Lung microvascular endothelial cell (primary cell): Measurements from ENCODE around the gene EIF4E1B. TPM values are rescaled to one million over a fixed set of nuclear protein-coding genes. Genes with fewer than 3 reads are reported as not detected.

Experiments used
- DNase-seq, 2 donors: peaks; one replicate each; pipeline versions ENCODE4 v3.0.0 to v3.0.0-alpha.2; 2010; ENCODE audit warnings: low read depth in 2 of 2
- total RNA-seq: library from RNA; depleted of rRNA; stranded (reverse); fragments of >200 nt; gene quantifications from 2 replicates; pipeline ENCODE4 v1.2.1, GENCODE V29; 2014

Gene EIF4E1B
- total RNA-seq, 1 donor from 2014 or later: not detected

DNA sequence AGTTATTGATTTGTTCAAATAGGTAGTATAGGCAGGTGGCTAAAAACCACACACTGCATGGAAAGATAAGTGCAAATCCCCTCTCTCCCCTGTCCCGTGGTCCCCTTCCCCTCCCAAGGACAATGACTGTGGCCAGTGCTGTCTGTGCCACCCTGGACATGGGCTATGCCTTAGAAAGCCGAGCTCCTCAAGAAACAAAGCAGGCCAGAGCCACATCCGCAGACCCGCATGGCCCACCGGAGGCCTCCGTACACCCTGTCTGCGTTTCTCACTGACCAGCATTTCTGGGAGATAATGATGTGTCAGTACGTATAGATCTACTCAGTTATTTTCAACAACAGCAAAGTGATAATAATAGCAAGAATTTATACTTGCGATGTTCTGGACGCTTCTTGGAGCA, 33.1 kb downstream of the EIF4E1B start:
- no peak for DNase-seq

DNA sequence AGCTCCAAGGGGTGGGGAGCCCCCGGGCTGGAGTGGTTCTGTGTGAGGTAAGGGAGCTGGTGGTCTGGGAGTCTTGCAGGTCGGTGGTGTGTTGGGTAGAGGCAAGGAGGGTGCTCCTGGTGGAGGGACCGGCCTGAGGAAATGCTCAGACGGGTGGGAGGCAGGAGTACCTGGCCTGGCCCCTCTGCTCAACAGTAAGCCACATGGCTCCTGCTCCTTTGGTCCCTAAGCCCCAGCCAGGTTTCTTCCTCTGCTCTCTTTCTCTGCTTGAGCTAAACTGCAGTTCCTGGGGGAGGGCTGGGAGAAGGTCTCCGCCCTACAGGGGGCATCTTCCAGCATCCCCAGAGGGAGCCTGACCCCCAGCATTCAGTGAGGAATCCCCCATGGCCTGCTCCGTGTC, 34.0 kb downstream of the EIF4E1B start:
- no peak for DNase-seq

DNA sequence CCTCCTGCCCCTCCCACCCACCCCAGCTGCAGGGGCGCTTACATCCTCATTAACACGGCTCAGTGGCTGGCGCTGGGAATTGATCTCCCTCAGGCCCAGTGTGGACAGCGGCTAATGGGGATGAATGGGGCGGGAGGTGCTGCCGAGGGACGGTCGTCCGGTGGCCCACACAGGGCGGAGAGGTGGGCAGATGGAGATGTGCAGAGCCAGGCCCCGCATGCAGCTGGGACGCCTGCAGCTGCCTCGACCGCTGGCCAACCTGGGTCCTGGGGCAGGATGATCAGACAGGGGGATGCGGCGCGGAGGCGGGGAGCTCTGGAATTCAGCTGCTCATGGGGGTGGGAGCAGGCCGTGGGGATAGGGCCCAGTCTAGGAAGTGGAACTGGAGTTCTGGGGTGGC, 34.4 kb downstream of the EIF4E1B start:
- no peak for DNase-seq

DNA sequence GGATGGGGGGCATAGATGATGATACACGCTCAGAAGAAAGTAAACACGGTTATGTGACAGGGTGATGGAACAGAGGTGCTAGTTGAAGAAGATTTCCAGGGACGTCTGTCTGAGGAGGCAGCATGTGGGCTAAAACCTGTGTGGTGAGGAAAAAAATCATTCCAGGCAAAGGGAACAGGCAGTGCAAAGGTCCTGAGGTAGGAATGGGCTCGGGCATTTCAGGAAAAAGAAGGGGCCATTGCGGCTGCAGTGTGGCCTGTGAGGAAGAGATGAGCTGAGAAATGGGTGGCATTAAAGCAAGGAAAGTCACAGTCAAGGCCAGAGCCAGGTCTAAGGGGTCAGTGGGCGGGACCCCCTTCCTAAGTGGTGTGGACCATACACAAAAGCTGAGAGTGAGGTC, 35.0 kb downstream of the EIF4E1B start:
- DNase-seq: no peak

DNA sequence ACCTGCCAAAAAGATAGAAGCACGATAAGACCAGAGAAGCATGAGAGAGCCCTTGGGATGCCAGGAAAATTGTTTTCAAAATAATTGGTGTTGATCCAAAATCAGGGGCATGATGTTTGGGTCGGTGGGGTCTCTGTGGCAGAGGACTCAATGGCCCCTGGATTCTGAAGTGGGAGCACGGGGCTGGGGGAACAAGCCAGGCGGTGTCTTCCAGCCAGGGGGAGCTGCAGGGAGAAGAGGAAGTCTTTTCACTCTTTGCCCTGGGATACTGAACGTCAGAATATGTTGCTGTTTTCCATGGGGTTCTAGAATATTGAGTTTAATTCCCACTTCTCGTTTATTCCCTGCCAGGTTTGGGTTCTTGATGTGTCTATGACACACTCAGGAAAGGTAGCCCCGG, 37.2 kb downstream of the EIF4E1B start:
- DNase-seq: no peak

DNA sequence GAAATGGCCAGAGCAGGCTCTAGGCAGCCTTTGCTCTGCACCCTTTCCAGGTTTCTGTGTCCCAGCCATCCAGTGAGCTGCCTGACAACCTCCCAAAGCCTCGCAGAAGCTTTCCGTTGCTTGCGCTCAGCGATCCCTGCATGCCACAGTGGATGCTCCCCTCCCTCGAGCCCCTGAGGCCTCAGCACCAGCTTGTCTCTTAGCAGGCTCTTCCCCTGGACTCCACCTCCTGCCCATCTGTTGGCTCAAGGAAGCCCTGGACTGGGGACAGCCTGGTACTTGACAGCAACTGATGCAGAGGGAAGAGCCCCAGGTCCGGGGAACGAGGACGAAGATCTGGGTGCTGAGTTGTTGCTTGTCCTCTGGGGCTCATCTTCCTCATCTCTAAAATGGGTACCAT, 40.0 kb downstream of the EIF4E1B start:
- DNase-seq: no peak

DNA sequence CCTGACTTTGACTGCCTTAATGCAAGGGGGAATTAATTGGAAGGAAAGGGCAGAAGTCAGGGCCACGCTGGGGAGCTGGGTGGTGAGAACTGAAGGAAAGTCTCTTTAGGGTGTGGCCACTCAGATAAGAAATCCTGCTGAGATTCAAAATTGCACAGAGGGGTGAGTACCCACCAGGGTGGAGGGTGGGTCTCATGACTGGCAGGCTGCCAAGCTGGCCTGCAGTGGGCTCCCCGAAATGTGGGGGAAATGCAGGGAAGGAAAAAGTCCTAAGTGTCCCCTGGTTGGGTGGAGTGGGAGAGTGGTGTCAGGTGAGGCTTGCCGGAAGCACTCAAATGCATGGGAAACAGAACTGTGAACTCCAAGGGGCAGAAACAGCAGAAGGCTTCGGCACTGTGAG, 40.9 kb downstream of the EIF4E1B start:
- no peak for DNase-seq

DNA sequence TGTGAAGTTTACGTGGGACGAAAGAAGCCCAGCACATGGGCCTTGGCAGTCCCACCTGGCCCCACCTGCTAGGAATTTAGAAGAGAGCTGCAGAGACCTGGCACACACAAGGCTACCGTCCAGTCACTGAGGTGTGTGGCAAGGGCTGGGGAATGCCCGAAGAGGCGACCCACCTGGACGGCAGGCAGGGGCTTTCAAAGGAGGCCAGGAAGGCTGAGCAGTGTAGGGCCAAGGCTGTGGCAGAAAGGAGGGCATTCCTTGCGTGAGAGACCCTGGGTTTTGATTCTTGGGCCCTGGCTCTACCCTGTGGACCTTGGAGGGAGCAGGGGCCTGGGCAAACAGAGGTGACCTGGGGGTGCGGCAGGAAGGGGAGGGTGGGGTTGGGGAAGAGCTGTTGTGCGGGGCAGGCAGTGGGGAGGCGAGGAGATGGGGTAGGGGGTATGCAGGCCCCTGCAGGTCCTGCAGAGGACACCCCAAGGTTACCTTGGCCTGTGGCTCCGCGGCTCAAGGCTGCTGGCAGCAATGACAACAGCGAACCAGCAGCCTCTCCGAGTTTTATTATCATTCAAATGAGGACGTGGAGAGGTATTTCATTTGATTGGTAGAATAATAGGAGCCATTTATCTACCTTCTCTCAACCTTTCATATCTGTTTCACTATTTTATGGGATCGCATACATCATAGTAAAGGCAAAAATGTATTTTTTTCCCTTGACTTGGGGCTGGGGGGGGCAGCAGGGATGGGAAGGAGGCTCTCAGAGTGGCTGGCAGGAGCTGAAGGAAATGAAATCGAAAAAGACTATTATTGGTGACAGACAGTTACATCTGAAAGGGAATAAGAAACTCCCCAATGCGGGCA, 41.6 kb downstream of the EIF4E1B start:
- DNase-seq: no peak

DNA sequence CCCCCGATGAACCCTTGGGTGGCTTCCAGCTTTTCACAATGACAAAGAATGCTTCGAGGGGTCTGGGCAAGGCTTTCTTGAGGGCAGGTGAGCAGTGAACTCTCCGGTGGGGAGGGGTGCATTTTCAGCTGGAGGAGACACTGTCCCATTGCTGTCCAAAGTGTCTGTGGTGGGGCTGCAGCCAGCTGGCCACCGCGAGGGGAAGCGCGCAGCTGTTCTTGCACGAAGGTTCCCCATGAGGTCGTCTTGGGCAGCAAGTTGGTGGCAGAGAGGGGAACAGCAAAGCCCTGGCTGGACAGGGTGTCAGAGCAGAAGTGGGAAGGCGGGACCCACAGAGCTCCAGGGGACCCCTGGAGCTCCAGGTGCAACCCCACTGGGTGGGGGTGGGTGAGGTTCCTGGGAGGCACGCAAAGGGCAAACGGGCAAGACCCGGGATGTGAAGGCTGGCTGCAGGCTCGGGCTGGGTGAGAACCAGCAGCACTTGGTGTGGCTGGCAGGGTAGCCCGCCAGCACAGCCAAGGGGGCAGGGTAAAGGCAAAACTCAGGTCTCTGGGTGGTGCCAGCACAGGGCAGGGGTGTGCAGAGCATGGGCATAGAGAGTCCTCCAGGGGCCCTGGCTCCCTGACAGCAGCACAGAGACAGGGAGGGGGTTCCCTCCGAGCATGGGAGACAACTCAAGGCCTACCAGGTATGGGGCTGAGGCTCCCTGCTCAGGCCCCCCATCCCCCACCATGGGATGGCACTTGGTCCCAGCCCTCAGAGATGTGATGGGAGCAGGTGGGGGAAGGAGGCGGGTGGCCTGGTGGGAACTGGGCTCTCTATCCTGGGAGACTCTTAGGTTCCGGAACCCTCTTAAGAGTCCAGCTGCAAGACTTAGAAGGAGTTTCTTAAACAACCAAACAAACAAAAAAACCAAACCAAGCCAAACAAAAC, 43.4 kb downstream of the EIF4E1B start:
- DNase-seq: no peak

DNA sequence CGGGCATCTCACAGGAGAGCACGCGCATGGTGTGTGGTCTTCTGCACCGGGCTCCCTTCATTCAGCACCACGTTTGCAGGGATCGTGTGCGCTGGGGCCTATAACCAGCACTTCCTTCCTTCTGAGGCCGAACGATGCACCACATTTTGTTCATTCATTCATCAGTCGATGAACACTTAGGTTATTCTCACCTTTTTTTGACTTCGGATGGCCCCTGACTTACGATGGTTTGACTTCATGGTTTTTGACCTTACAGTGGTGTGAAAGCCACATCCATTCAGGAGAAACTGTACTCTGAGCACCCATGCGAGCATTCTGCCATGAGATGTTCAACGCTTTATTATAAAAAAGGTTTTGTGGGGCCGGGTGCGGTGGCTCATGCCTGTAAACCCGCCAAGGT, 44.3 kb downstream of the EIF4E1B start:
- DNase-seq: no peak

DNA sequence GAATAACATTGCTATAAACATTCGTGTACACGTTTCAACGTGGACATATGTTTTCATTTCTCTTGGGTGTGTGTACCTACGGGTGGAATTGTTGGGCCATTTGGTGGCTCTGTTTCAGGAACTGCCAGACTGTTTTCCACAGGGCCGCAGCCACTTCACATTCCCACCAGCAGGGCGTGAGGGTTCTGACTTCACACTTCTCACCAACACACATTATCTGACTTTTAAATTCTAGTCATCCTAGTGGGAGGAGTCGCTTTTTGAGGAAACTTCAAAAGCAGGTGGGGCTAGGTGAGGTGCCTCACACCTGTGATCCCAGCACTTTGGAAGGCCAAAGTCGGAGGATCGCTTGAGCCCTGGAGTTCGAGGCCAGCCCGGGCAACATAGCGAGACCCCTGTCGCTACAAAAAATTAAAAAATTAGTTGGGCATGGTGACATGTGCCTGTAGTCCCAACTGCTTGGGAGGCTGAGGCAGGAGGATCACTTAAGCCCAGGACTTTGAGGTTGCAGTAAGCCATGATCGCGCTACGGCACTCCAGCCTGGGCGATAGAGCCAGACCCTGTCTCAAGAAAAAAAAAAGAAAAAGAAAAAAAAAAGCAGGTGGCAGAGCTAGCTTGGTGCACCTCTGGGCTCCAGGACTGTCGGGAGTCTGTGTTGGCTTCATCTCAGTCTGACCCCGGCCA, 45.3 kb downstream of the EIF4E1B start:
- peak; percentile 13 to 53 for DNase-seq

DNA sequence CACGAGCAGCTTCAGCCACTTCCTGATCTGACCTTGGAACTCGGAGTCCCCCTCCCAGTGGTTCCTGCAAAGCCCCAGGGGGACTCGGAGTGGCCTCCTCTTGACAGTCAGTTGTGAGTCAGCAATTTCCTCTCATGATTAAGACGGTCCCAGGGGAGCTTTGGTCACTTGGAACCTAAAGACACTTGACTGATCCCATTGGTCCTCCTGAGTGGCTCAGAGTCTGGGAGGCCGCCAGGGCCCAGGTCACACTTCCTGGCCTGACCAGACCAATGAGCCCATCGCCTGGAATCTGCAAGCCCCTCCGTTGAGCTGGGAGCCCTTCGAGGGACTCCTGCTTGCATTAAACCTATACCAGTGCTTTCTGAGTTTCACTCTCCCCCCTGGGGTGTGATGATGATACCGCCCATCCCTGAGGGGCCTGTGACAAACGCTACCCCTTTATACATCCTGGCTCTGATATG, 45.9 kb downstream of the EIF4E1B start:
- peak in 1 of 2 donors; percentile 42 for DNase-seq

DNA sequence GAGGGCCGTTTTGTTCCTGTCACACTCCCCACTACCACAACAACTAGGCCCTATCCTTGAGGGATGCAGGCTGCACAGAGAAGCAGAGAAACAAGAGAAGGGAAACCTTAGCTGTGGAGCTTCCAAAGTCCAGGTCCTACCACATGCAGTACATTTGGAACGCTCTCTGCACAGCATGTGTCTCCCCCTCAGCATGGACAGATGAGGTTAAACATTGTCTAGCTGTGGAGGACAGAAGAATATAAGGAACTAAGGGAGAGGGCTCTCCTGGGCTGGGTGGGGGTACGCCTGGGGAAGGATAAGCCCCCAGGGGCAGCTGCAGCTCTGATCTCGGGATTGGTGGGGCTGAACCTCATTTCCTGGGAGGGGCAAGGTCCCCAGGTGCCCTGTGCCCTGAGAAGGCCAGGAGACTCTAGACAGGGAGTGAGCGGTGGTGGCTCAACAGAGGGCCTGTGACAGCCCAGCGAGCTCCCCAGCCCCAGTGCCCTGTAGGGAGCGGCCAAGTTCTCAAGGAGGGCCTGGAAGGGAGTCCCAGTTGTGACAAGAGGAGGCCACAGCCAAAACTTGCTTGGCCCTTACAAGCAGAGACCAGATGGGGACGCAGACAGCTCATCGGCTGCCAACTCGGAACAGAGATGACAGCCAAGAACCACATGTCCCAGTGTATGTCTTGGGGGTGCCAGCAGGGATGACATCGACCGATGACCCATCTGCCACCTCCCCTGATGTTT, 46.9 kb downstream of the EIF4E1B start:
- DNase-seq: no peak

DNA sequence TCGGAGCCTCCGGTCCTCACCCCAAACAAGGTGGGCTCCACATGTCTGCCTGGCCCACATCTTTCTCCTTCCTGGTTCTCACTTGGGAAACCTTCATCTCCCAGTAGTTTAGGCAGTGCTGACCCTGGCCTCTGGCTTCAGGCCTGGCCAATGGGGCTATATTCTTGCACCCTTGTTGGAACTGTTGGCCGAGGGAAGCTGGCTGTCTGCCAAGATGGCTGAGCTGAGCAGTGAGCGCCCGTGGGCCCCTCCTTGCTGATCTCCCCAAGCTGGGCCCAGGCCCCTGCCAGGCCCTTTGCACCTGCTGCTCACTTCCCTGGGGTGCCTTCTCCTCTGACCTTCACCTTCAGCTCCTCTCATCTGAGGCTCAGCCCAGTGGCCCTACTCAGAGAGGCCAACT, 48.1 kb downstream of the EIF4E1B start:
- DNase-seq: no peak

DNA sequence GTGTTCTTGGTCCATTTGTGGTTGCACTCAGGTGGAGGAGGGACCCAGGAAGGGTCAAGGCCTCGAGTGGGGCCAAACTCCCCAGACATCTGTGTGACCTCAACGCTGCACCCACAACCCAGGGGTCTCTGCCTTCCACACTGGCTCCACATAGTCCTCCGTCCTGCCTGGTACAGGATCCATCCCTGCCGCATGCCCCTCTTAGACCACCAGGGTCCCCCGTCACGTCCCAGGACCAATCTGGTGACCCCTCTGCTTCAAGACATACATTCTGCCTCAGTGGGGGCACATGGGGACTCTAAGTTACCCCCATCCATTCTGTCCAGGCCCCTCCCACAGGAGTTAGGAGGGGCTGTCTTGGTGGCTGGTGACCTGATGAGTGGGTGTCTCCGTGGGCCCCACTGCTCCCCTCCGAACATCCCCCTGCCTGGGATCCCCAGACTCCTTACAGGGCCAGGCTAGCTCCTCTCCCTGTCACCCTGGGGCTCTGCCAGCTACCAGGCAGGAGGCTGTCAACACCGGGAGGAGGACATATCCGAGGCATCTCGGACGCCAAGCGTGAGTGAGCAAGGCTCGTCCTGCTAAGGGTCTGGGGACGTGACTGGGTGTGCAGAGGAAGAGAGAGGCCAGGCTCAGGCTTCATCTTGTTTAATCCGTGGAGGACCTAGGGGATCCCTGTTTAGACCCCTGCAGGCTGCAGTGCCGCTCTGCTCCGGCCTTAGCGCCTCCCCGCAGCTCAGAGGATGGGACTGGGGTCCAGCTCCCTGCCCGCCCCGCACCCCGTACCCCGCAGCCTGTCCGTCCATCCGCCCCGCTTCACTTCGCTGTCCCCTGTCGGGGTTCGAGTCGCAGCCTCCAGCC, 49.1 kb downstream of the EIF4E1B start:
- DNase-seq: no peak

DNA sequence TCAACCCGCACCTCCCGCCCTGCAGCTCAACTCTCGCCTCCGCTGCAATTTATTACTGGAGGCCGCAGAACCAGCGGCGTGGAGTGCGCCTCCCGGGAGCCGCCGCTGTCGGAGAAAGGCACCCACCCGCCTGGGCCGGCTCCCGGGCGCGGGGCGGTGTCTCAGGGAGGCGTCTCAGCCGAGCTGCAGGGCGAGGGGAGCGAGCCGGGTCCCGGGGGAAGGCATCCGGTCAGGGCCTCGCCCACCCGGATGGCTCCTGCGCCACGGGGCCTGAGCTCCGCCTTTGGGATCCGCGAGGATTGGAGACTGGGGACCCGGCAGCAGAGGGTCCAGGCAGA, 49.7 kb downstream of the EIF4E1B start:
- DNase-seq: no peak

DNA sequence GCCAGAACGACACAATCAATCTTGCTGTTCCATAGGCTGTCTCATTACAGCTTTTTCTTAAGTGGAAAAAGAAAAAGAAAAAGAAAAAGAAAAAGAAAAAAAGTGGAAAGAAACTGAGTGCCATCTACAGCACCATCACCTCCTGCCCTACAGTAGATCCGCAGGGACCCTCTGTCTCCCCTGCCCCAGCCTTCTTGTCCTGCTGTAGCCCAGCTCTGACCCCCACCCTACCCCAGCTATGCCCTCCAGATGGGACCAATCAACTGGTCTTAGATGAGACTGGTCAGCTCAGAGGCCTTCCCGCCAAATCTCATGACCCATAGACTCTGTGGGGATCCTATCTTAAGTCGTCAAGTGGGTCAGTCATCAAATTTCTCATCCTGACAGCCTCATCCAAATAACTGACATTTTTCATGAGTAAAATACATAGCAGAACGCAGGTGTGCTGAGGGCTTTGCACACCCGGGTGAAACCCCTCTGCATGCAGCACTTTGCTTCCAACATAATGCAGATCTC, 51.6 kb downstream of the EIF4E1B start:
- DNase-seq: no peak

DNA sequence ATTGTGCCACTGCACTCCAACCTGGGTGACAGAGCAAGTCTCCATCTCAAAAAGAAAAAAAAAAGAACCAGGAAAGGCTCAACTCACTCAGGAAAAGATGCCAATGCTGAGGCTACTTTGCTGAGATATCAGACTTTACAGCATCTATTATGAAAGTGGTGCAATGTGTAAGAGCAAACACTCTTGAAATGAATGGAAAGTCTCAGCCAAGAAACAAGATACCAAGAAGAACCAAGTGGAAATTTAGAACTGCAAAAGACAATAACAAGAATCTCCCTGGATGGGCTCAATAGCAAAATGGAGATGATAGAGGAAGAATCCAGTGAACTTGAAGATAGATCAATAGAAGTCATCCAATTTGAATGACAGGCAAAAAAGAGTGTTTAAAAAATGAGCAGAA, 54.5 kb downstream of the EIF4E1B start:
- DNase-seq: no peak

DNA sequence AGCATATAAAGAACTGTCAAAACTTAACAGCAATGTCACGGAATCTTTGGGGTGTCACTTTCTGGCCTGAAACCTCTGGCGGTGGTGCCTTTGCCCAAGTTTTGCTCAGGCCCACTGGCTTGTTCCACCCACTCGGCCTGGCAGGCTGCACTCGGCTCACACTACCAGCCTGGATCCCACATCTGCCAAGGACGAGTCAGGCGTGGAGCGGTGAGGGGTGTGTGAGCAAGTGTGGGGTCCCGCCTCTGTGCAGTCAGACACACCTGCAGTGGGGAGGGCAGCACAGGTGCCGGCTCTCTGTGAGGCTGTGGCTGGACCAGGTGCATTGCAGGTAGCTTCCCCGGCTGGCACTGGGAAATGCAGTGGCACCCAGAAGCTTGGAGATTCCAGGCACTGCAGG, 56.8 kb downstream of the EIF4E1B start:
- no peak for DNase-seq

DNA sequence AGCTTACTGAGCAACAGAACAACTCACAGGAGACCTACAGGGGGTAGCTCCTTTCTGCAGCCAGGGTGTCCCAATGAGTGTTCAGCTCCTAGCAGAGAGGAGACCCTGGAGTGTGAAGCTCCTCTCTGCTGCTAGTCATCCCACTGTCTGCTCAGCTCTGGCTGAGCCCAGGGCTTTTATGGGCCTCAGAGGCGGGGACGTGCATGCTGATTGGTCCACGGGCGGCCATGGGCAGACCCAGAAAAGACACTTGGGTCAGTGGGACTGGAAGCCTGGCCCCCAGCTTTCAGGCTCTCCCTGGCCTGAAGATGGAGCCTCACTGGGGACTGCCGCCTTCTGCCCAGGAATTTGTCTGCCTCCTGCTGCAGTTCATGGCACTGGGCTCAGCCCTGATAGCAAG, 57.4 kb downstream of the EIF4E1B start:
- DNase-seq: no peak
